ENCODE results near the gene DLGAP1. TPM values are rescaled to one million over a fixed set of nuclear protein-coding genes. Genes with fewer than 3 reads are reported as not detected.

The DLGAP1 gene
- total and polyA plus RNA-seq, 2 of the 13 experiments (the other 11 are each of a cell fraction or from before 2014, with no cell fraction given), result 0.01 TPM; not detected in 1

GRCh38 chr18:3663870-3664512 lies 791.1 kb downstream of the DLGAP1 start:
- in situ Hi-C loops (cut with HindIII; ENCODE audit: extremely low pct_ligation_motif_present, low pct_unique_long_range_greater_than_20kb) (no loop called here), intact Hi-C loops (cut with micrococcal nuclease; ENCODE audit: unreplicated experiment) (loop anchor here (2.0 kb wide), 3 partner anchors 15 to 215 kb away; no protein-coding TSS in a partner anchor)
- Histone ChIP-seq H3K9me3 (ENCODE audit: low read length) (peaks cover 3% of the 10 kb centered on the region; the same call in 1 of the 2 replicates), H3K4me3 (replicated peaks in 1 of 3; ENCODE audit: insufficient read depth in 1 of 3, low read depth in 2 of 3, low read length in 3 of 3) (no peak overlapping the region; a peak in 1 of 6 replicates), H3K9ac (ENCODE audit: insufficient read depth, low read depth, low read length) (peak overlapping the region; percentile 73; the same call in 1 of the 2 replicates), H3K27me3 (ENCODE audit: control insufficient read depth in 1 of 2, insufficient read depth in 2 of 2, low read length in 2 of 2) (no peaks in the 10 kb centered on the region), H3K4me1 (ENCODE audit: insufficient read depth, low read length) (peaks cover 45% of the 10 kb centered on the region), H4K20me1 (ENCODE audit: insufficient read depth, low read length) (no peaks in the 10 kb centered on the region), H3K27ac (ENCODE audit: extremely low read length, insufficient read depth, low read length) (peak overlapping the region; percentile 85), H3K79me2 (ENCODE audit: insufficient read depth, low read length) (no peaks in the 10 kb centered on the region), H3K4me2 (ENCODE audit: low read depth, low read length) (peak overlapping the region; percentile 77), H2AFZ (ENCODE audit: low read length) (no peak overlapping the region), H3K36me3 (replicated peaks in 1 of 2; ENCODE audit: control insufficient read depth in 1 of 2, insufficient read depth in 2 of 2, low read length in 2 of 2) (no peaks in the 10 kb centered on the region)
- peak; percentile 59 for DNase-seq (ENCODE audit: low spot score)
- 0 out of 3 replicates have a peak, but pooled peaks have one; percentile 4 for ATAC-seq
- POLR2A ChIA-PET, result interaction anchor here (0.9 to 5.5 kb wide), 13 partner anchors 8 to 417 kb away, joined by 3 to 271 read pairs (median 25); partner anchors contain the start of gene MYL12B
- CTCF ChIA-PET (ENCODE audit: low intra/inter-chr PET ratio, low total read pairs), result interaction anchor here (4.6 kb wide), 1 partner anchor 69 kb away, joined by 20 read pairs; no protein-coding TSS in a partner anchor
- FAIRE-seq, result no peak
- WGBS (ENCODE audit: low lambda C conversion rate), result 74% methylated on average over 2 of the region's 2 CpGs
- BruUV-seq (replicated peaks), result no TSS peak
- 0 out of 2 replicates have a peak, but pooled peaks have one; percentile 18 for TF ChIP-seq SNAPC5 (CRISPR knock-in tag; IDR thresholded peaks at IDR 0.05; ENCODE audit: borderline replicate concordance)
- TF ChIP-seq HNF4A (CRISPR knock-in tag; IDR thresholded peaks at IDR 0.05), result peak; percentile 85
- TF ChIP-seq HNF1A (IDR thresholded peaks at IDR 0.05; ENCODE audit: low read depth), result no peak
- TF ChIP-seq HNF1A (CRISPR knock-in tag; IDR thresholded peaks at IDR 0.05; ENCODE audit: borderline replicate concordance), result no peak
- TF ChIP-seq ZNF629 (CRISPR knock-in tag; conservative IDR thresholded peaks at IDR 0.05), result 0 out of 2 replicates have a peak, but pooled peaks have one; percentile 15
- TF ChIP-seq PITX1 (CRISPR knock-in tag; IDR thresholded peaks at IDR 0.05), result no peak
- peak in 1 of 2 experiments; percentile 10; a peak in 1 of 4 replicates for TF ChIP-seq EP300 (IDR thresholded peaks at IDR 0.05; ENCODE audit: low read depth in 2 of 2, low read length in 2 of 2)
- TF ChIP-seq EP300 (CRISPR knock-in tag; IDR thresholded peaks at IDR 0.05; ENCODE audit: borderline replicate concordance), result no peak
- TF ChIP-seq RFX5 (IDR thresholded peaks at IDR 0.05; ENCODE audit: low read depth, low read length), result peak; percentile 93
- TF ChIP-seq DNMT3B (CRISPR knock-in tag; conservative IDR thresholded peaks at IDR 0.05), result no peak
- TF ChIP-seq CREB1 (IDR thresholded peaks at IDR 0.05), result no peak
- TF ChIP-seq CREB1 (CRISPR knock-in tag; IDR thresholded peaks at IDR 0.05), result 0 out of 2 replicates have a peak, but pooled peaks have one; percentile 2
- TF ChIP-seq ZNF644 (CRISPR knock-in tag; IDR thresholded peaks at IDR 0.05; ENCODE audit: low read depth), result 0 out of 2 replicates have a peak, but pooled peaks have one; percentile 10
- TF ChIP-seq TFAP4 (IDR thresholded peaks at IDR 0.05; ENCODE audit: borderline replicate concordance, low read depth), result peak; percentile 60; the same call in 1 of the 2 replicates
- TF ChIP-seq SKI (IDR thresholded peaks at IDR 0.05; ENCODE audit: partially characterized antibody), result no peak
- peak; percentile 82; the same call in 1 of the 2 replicates for TF ChIP-seq RFXANK (CRISPR knock-in tag; IDR thresholded peaks at IDR 0.05)

Measured in HepG2 (cell line).